NCI-H2107 treated with DMSO at 0.1 percent for 48 hours (cell line): ENCODE results near the gene MCOLN2.
"Not testable (repeated sequence)": the region's sequence is repeated elsewhere in the genome, so short reads cannot be mapped to it uniquely, and the experiment has no call there.

Source experiments
- DNase-seq: peaks from one replicate; lab custom pipeline; 2025; ENCODE audit not compliant: unreplicated experiment; lab: John Stamatoyannopoulos, UW

MCOLN2 gene

DNA sequence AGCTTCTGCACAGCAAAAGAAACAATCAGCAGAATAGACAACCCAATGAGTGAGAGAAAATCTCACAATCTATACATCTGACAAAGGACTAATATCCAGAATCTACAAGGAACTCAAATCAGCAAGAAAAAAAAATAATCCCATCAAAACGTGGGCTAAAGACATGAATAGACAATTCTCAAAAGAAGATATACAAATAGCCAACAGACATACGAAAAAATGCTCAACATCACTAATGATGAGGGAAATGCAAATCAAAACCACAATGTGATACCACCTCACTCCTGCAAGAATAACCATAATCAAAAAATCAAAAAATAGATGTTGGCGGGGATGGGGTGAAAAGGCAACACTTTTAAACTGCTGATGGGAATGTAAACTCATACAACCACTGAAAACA is 10.4 kb downstream of the MCOLN2 start:
- not testable (repeated sequence) for DNase-seq

DNA sequence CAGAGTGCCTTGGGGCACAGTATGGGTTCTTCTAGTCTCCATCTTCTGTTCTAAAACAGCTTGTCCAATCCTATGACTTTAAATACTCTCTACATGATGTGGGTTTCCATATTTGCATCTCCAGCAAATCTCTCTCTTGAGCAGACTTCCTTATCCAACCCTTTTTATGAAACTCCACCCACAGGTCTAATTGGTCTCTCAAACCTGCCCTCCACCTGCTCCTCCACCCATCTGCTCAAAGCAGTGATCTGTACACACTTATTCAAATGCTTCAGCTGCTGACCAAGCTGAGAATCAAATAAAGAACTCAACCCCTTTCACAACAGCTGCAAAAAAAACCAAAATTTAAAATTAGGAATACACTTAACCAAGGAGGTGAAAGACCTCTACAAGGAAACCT is 11.5 kb downstream of the MCOLN2 start:
- DNase-seq: no peak

DNA sequence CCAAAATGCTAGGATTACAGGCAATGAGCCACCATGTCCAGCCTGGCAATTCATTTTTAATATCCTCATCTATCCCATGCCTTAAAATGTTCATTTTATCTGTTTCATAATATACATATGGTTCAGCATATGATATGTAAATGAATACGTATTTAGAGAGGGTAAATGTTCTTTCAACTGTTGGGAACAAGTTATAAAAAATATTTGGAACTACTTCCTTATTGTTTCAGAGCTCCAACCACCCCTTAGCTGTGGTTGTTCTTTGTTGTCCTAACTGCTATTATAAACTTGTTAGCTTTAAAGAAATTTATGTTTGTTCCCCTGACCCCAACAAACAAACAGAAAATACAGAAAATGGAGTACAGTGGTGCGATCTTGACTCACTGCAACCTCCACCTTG is 14.5 kb downstream of the MCOLN2 start:
- no peak for DNase-seq

DNA sequence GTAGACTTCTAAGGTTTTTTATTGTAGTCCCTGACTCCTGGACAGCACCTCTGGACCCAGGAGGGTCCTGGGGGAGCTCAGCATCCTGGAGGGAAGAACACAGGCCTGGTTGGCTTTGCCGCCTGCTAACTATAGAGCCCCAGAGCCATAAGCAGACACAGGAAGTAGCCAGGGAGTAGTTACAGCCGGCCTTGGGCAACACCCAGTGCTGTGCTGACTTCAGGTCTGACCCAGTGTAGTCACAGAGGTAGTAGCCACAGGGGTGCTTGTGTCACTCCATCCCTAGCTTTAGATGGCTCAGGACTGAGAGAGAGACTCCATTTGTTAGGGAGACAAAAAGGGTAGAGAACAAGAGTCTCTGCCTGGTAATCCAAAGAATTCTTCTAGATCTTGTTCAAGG is 21.9 kb downstream of the MCOLN2 start:
- DNase-seq: no peak

DNA sequence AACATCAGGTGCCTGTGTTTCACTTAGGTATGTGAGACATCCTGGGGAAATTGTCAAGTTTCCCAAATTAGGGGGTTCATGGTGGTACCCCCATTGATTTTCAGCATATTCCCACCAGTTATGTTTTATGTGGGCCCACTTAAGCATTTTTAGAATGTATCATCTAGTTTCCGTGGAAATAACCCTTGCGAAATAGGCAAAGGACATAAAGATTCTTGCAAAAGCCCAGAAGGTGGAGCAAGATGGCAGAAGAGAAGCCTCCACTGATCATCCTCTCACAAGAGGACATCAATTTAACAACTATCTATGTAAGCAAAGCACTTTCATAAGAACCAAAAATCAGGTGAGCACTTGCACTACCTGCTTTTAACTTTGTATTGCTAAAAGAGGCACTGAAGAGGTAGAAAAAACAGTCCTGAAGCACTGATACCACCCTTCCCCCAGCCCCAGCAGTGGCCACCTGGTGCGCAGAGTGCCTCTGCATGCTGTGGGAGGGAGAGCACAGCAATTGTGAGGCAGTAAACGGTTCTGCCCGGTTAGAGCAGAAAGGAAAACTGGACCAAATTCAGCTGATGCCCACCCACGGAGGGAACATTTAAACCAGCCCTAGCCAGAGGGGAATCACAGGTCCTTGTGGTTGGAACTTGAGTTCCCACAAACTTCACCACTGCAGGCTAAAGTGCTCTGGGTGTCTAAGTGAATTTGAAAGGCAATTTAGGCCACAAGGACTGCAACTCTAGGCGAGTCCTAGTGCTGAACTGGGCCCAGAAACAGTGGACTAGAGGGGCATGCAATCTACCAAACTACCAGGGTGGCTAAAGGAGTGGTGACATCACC is 23.2 kb downstream of the MCOLN2 start:
- DNase-seq: peak; percentile 87

DNA sequence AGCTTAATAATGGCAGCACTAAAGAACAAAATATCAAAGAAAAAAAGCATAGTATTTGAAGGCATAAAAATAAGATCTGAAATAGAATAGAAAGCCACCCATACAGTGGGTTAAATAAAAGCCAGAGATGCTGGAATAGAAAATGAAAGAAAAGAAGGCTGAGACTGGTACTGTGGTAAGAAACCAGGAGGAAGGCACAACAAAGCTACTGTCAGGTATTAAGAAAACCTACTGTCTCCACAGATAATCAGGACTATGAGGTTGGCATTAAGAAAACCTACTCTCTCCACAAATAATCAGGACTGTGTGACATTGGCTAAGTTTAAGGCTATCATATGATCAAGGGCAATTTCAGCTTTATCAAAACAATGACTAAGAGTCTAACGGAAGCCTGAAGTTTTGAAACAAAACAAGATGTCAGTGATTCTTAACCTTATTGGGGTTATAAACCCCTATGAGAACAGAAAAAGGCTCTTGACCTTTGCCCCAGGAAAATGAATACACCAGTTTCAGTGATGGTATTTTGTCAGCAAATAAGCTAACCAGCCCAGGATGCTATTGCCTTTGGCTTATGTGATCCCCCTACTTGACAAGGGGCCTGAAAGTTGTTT is 24.4 kb downstream of the MCOLN2 start:
- peak; percentile 53 for DNase-seq

DNA sequence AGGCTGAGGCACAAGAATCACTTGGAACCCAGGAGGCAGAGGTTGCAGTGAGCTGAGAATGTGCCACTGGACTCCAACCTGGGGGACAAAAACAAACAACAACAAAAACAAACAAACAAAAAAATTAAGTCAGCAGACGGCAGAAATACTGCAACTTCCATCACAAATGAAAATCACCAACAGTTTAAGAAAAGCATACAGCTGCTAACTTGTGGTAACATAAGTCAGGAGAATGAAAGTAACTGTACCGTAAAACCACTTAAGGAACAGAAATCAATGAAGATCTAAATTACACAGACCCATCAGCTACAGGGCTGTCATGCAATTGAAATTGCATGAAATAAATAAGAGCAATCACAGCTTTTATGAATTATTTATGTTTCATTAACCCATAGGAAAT is 25.0 kb downstream of the MCOLN2 start:
- peak; percentile 68 for DNase-seq

DNA sequence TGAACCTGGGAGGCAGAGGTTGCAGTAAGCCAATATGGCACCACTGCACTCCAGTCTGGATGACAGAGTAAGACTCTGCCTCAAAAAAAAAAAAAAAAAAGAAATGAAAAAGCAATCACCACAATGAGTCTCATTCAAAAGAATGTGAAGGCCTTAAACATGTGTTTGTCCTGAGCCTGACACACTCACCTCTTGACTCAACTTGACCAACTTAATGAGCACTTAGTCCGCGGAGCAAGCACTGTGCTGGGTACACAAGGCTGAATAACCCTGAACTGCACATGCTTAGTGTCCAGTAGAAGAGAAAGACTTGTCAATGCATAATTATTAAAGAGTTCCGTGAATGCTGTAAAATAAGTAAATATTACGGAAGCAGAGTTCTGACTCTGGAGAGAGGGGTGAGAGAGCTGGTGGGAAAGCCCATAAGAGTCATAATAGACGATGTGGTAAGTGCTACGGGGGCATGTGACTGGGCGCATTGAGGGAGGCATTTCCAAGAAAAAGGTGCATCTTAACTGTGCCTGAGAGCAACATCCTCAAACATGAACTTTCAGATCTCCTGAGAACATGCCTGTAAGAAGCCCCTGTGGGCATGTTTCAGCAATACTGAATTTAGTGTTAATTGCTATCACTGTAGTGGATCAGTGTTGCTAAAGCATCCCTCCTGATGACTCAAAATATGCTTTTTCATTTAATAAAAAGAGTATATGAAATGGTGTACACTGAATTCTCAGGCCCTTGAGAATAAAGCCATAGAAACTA is 27.2 kb downstream of the MCOLN2 start:
- no peak for DNase-seq

DNA sequence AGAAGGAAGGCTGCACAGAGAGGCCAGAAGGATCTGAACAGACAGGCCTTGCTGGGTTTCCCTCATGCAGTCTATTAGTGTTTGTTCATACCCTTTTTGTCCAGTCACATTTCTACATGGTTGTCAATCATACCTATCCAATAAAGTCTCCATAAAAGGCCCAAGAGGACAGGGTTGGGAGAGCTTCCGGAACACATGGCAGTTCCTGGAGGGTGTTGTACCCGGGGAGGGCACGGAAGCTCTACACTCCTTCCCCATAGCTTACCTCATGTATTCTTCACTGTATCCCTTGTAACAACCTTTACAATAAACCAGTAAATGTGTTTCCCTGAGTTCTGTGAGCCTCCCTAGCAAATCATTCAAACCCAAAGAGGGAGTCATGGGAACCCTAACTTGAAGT is 28.0 kb downstream of the MCOLN2 start:
- no peak for DNase-seq

DNA sequence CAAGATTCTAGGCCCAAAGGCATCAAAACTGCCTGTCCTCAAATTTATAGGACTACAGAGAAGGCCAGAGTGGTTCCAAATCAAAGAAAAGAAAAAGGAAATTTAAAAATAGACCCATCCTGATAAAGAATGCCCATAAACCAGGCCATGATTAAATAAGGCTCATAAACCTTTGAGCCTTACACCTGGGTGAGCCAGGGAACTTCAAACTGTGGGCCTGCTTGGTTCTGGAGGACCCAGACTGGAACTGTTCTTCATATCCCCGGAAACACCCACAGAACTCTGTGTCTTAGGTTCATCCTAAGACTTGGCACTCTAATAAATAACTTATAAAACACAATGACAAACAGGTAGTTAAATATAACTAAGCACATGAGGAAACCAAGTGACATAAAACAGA is 28.8 kb downstream of the MCOLN2 start:
- DNase-seq: no peak

DNA sequence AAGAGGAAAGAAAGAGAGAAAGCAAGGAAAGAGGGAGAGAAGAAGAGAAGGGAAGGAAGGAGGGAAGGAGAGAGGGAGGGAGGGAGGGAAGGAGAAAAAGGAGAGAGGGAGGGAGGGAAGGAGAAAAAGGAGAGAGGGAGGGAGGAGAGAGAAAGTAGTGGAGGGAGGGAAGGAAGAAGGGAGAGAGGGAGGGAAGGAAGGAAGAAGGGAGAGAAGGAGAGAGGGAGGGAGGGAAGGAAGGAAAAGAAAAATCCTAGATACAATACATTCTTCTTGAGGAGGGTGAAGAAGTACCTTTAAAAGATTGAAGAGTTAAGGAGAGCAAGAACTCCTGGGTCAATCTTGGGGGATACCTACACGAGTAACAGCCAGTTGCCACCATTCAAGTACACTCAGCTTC is 29.2 kb downstream of the MCOLN2 start:
- DNase-seq: no peak

DNA sequence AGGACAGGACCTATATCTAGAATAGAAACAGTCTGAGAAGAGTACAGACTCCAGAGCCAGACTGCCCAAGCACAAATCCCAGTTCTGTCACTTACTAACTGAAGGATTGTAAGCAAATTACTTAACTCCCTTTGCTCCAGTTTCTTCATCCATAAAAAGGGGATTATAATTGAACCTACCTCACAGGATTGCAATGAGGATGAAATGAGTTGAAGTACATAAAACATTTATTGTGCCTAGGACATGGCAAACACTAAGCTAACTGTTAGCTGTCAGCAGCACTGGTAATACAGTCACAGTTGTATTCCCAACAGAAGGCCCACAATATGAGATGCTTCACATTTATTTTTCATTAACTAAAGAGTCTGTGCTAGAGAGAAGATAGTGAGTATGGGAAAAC is 33.9 kb downstream of the MCOLN2 start:
- no peak for DNase-seq

DNA sequence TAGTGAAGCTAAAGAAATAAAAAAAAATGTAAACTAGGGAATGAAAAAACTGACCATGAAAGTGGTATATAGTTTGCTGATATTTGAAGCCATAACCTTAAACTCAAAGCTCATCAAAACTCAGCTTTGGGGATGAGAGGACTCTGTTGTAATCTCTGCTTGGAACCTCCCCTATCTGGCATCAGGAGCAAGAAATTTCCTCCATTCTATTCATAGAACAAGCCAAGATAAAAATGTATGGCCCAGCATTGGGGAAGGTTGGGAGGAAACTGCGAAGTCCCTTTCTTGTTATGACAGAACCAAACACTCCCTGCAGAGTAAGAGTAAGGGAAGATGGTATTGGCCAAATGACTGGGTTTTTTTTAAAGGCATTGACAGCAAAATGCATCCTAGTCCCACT is 35.6 kb downstream of the MCOLN2 start:
- no peak for DNase-seq

DNA sequence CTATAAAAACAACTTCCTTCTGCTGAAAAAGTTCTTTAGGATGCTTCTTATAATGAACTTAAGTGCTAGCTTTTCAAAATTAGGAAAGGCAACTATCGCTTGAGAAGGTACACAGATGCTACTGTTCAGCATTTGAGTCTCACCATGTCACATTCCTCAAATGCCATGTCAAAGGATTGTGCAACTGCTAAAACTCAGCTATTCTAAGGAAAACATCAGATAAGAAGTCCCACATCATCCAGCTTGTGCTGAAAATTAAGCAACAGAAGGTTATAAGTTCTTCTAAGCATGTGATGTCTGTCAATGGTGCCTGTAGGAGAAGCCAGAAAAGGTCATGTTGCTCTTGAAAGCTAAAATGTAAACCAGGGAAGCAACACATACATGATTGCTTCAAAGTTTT is 36.5 kb downstream of the MCOLN2 start:
- no peak for DNase-seq

DNA sequence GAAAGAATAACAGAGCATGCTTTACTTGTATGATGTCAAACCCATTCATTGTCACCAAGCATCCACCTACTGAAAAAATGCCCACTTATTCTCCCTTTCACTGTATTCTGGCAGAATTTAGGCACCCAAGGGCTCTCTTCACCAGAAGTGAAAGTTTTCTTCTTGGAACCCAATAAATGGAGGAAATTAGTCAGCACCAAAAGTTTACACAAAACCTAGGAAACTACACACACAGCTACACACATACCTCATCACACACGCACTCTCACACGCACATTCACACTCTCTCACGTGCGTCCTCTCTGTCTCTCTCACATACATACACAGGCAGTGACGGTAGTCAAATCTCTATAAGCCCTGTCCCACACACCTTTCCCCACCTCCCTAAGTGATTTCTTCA is 37.6 kb downstream of the MCOLN2 start:
- no peak for DNase-seq

DNA sequence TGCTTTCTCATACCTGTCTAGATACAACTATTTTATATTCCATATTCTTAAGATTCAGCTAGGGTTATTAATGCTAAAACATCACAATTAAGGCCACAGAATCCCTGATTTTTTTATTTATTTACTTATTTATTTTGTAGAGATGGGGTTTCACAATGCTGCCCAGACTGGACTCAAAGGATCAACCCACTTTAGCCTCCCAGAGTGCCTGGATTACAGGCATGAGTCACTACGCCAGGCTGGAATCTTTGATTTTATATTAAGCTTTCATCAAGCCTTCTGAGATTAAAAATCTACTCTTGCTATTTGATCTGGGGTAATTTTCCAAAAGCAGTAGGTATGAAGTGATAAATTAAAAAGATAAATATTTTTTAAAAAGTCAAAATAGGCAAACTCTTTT is 38.9 kb downstream of the MCOLN2 start:
- no peak for DNase-seq

DNA sequence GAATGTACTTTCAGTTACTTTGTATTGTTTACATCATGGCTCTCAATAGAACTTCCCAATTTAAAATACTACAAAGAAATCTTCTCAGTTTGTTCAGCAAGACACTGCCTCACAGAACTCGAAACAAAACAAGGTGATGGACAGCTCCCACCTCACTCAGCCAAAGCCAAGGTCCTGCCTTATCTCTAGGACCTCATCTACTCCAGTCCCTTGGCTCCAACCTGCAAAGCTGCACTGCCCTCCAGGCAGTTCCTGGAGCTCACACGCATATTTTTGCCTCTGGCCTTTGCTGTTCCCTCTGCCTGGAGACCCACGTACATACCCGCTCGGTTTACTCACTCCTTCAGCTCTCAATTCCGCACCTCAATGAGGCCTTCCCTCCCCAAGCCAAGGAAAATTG is 40.3 kb downstream of the MCOLN2 start:
- no peak for DNase-seq

DNA sequence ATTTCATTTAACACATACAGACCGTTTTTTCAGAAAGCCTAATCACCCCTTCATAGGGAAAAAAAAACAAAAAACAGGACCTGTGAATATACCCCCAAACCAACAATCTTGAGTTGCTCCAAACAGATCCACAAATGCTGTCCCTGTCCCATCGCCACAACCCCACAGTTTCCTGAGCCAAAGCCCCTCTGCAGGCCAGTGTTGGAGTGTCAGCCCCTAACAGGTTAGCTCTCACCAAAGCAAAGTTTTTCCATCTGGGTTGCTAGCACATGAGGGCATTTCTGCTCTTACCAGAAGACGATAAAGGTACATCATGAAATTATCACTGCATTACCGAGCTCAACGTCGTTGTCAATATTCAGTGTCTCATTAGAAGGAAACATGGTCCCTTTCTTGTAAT is 40.8 kb downstream of the MCOLN2 start:
- DNase-seq: no peak

DNA sequence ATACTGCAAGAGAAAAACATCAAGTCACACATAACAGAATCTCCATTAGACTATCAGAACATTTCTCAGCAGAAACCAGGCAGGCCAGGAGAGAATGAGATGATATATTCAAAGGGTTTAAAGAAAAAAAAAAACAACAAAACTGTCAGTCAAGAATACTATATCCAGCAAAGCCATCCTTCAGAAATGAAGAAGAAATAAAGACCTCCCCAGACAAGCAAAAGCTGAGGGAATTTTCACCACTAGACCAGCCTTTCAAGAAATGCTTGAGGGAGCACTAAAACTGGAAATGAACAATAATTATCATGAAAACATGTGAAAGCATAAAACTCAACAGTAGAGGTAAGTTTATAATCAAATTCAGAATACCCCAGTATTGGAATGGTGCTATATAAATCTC is 47.2 kb downstream of the MCOLN2 start:
- DNase-seq: no peak

DNA sequence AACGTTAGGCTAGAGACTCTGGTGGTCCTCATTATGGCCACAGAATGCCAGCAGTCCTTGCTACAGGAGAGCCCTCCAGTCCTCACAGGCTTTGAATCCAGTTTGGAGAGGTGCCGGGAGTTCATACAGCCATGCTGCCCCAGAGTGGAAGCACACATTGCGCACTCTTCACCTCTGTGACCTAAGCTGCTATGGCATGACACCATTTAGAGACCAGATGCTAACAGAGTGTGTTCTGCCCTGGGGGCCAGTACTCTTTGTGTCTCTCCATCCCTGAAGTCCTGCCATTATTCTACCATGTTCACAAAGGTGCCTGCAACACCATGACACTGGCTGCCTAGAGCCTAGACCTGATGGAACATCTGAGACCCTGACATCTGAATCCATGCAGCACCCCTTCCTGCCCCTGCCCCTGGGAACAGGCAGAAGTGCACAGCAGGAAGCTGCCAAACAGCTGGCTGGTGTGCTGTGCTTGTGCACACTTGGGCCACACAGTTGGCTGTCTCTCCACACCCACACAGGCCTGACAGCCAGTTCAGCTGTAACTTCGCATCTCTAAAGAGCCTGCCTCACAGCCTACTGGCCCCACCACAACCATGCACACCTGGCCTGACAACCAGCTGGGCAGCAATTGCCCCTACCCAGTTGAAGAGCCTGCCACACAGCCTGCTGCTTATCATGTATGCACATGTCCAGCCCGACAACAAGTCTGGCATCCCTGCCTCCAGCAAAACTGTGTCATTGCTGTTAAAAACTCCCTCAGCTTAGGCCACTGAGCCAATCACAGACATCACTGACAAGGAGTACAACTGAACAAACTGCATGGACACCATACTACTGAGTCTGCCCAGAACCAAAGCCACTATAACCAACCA is 49.1 kb downstream of the MCOLN2 start:
- DNase-seq: no peak

DNA sequence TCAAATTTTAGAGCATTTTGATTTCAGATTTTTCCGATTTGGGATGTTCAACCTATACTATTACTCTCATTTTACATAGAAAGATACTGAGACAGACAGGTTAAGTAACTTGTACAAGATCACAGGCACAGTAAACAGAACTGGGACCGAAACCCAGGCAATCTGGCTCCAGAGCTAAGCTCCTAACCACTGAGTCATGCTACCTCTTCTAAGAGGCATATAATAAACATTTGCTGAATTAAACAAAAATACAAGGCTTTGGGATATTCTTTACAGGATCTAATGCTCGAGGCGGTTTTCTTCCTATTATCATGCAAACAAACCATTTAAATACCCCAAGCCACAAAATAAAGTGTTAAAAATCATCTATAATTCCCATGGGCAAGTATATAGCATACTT is 50.3 kb downstream of the MCOLN2 start:
- DNase-seq: no peak
